Measurements from ENCODE around the gene STK38.
"Not testable (repeated sequence)": the region's sequence is repeated elsewhere in the genome, so short reads cannot be mapped to it uniquely, and the experiment has no call there.

Gene STK38

DNA sequence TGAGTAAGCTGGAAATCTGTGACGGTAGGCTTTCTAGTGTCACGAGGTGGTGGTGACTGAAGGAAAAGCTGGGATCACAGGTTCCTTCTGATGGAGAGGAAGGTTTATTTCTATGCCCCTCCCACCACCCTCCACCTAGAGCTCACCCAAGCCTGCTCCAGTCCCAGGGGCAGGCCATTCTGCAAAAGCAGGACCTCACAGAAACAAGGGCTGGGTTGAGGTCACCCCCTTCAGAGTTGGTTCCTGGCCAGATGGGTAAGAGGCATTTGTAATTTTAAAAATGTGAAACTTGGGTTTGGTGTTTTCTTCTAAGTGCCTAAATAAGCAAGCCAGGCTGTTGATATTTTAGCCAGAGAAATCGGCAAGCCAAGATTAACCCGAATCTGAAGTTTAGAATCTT lies 57.9 kb downstream of the STK38 start:
- ATAC-seq: no peak
- peaks cover 31% of the 10 kb centered on the region for H3K4me1 Mint-ChIP-seq
- DNase-seq: no peak

DNA sequence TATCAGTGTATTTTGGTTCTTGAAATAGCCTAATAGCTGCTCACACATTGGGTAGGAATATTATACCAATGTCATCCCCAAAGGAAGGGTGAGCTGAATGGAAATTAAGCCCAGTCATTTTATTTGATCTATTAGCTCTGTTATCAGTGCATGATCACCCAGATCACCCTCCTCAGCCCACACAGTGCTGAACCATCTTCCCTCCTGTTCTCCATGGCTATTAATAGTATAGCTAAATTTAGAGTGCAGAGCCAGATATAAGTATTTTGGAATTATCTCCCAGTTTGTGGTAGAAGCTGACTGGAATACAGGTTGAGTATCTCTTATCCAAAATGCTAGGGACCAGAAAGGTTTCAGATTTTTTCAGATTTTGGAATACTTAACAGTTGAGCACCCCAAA lies 59.1 kb downstream of the STK38 start:
- Mint-ChIP-seq H3K4me1 (peaks cover 19% of the 10 kb centered on the region), H3K9me3 (no peaks in the 10 kb centered on the region), H3K27me3 (no peaks in the 10 kb centered on the region), H3K27ac (no peak overlapping the region), H3K4me3 (no peak overlapping the region)
- ATAC-seq (no peak), DNase-seq (no peak)

More for the DNA sequence above, 57.9 kb downstream of the STK38 start:
- no peak overlapping the region for H3K4me3 Mint-ChIP-seq
- no peaks in the 10 kb centered on the region for H3K9me3 Mint-ChIP-seq
- H3K27ac Mint-ChIP-seq: peak overlapping the region in 1 of 2 donors; percentile 74
- no peaks in the 10 kb centered on the region for H3K27me3 Mint-ChIP-seq

DNA sequence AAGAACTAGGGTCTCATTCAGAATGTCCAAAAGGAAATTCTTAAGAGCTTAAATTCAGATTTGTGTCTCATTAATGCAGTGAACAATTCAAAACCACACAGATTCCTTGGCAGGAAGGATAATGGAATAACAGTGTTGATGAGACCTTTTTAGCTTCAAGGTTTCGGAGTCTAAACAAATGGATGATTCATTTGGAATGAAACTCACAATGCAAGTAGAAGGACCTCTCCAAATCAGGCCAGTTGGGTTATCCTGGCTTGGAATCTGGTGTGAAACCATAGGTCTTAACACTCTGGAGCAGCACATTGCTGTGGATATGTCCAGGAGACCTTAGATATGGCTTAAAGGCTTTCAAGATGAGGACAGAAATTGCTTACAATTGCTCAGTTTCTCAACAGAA lies 59.6 kb downstream of the STK38 start:
- no peak for DNase-seq
- H3K27me3 Mint-ChIP-seq: no peaks in the 10 kb centered on the region
- H3K4me1 Mint-ChIP-seq: peaks cover 14% of the 10 kb centered on the region
- H3K9me3 Mint-ChIP-seq: no peaks in the 10 kb centered on the region
- no peak overlapping the region for H3K4me3 Mint-ChIP-seq
- H3K27ac Mint-ChIP-seq: no peak overlapping the region
- no peak for ATAC-seq

DNA sequence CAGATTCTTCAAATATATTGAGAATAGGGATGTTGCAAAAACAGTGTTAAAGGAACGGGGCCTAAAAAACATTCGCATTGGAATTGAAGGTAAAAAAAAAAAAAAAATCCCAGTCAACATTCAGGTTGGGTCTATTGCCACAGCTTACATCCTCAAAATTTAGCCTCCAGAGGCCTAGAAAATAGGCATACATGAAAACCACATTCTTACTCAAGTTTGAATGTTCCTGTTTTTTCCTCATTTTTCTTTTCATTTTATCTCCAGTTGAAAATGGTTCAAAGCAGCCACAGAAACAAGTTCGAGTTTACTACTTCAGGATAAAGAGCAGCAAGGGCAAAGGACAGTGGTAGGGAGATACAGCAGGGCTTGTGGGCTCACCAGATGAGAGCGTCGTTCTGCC lies 62.5 kb downstream of the STK38 start:
- Mint-ChIP-seq H3K9me3 (no peaks in the 10 kb centered on the region), H3K27me3 (no peaks in the 10 kb centered on the region)

DNA sequence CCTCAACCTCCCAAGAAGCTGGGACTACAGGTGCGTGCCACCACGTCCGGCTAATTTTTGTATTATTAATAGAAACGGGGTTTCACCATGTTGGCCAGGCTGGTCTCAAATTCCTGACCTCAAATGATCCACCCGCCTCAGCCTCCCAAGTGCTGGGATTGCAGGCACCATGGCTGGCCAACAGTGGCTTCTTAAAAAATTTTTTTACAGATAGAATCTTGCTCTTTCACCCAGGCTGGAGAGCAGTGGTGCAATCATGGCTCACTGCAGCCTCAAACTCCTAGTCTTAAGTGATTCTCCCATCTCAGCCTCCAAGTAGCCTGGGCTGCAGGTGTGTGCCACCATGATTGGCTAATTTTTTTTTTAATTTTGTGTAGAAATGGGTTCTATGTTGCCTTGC lies 64.0 kb downstream of the STK38 start:
- peaks cover 14% of the 10 kb centered on the region for H3K4me1 Mint-ChIP-seq
- H3K9me3 Mint-ChIP-seq, ATAC-seq, DNase-seq, H3K4me3 Mint-ChIP-seq, H3K27me3 Mint-ChIP-seq: not testable (repeated sequence)
- peak overlapping the region in 1 of 2 donors; percentile 48 for H3K27ac Mint-ChIP-seq

More for the DNA sequence above, 62.5 kb downstream of the STK38 start:
- Mint-ChIP-seq H3K4me1 (peaks cover 8% of the 10 kb centered on the region), H3K27ac (peak overlapping the region; percentile 6 to 67), H3K4me3 (no peak overlapping the region)
- ATAC-seq: no peak
- DNase-seq: no peak

DNA sequence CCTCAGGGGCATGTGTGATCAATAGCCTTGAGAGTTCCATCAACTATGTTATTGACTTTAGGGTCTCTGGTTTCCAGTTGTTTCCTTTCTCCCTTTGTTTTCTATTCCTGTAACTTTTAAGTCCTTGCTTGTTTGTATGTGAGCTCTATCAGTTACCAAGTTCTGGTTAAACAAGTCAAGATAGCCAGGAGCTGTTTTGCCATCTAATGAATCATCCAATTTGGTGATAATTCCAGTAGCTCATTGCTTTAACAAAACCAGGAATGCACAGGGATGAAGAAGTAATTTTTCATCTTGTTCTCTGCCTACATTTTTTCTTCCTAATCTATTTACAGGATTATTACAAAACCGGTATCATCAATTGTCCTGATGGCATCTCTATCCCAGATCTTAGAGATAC lies 68.0 kb downstream of the STK38 start:
- Mint-ChIP-seq H3K4me3 (no peak overlapping the region), H3K4me1 (peaks cover 12% of the 10 kb centered on the region), H3K27ac (no peak overlapping the region), H3K9me3 (no peaks in the 10 kb centered on the region), H3K27me3 (no peaks in the 10 kb centered on the region)
- ATAC-seq (no peak), DNase-seq (no peak)

DNA sequence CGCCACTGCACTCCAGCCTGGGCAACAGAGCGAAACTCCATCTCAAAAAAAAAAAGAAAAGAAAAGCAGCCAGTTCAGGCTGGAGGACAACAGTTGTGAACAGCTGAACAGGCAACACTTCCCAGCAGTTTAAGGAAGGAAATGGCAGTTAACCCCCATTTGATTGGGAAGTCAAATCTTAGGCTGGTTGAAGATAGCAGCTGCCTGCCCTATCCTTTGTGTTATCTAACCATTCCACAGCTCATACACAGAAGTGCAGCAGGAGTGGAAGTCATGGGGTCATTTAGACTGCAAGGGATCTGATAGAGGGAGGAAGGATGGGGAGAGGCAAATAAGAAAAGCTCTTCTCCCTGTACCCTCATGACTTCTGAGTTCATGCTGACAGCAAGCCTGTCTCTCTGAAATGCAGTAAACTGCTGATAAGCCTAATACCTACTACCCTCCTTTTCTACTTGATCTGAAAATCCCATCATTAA lies 69.2 kb downstream of the STK38 start:
- H3K4me1 Mint-ChIP-seq: peaks cover 12% of the 10 kb centered on the region
- peak overlapping the region; percentile 20 to 34 for H3K27ac Mint-ChIP-seq
- no peaks in the 10 kb centered on the region for H3K9me3 Mint-ChIP-seq
- H3K27me3 Mint-ChIP-seq: no peaks in the 10 kb centered on the region
- no peak for ATAC-seq
- H3K4me3 Mint-ChIP-seq: no peak overlapping the region
- DNase-seq: no peak

DNA sequence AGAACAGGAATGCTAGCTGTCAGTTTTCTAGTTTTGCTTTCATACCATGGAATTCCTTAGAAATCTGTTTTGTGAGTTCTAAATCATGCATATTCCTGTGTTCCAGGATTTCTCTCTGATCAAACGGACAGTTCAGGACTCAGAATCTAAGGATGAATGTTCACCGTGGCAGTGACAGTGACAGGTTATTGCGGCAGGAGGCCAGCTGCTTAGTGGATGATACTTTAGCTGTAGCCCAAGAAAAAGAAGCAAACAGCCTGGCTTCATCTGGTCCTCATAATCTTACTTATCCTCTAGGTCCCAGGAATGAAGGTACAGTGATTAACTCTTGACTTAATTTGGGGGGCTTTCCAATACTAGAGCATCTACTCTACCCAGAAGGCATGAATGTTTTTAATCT lies 77.3 kb downstream of the STK38 start:
- Mint-ChIP-seq H3K27ac (no peak overlapping the region), H3K27me3 (no peaks in the 10 kb centered on the region), H3K4me1 (peaks cover 14% of the 10 kb centered on the region)

DNA sequence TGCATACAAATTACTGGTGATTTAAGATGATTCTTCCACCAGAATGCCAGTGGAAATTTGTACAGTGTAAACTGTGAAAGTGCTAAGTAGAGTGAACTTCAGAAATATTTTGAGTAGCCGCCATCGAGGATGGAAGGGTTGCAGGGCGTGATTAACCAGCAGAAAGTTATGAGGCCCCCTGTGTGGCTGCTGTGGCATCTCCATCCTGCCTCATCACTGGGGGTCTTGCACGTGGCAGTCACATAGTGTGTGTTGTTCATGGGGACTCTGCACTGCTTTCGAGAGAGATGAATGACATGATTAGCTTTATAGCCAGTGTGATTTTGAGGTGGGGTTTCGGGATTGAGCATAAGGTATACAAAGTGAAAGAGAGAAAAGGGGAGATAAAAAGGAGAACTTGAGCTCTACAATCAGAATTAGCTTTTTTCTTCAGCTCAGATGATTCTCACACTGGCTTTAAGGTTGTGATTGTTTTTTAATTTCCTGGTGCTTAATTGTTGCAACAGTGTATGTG lies 78.1 kb downstream of the STK38 start:
- Mint-ChIP-seq H3K4me3 (no peak overlapping the region), H3K27me3 (no peaks in the 10 kb centered on the region), H3K27ac (no peak overlapping the region), H3K4me1 (peaks cover 18% of the 10 kb centered on the region), H3K9me3 (no peaks in the 10 kb centered on the region)
- no peak for ATAC-seq
- no peak for DNase-seq

More for the DNA sequence above, 77.3 kb downstream of the STK38 start:
- Mint-ChIP-seq H3K4me3 (no peak overlapping the region), H3K9me3 (no peaks in the 10 kb centered on the region)
- DNase-seq (no peak), ATAC-seq (no peak)

DNA sequence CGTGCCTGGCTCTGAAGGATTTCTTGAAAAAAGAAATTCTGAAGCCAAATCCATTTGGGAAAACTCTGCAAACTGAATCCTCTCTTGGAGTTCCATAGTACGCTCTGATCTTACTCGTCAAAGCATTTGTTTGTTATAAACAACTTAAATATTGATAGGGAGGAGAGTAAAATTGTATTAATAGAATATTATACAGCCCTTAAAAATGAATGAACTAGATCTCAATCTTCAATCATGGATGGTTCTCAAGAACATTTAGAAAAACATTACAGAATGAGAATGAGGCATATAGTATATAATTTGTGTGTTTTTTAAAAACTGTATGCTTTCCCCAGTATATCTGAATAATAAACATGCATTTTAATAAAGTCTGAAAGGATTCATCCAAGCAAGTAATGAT lies 79.7 kb downstream of the STK38 start:
- Mint-ChIP-seq H3K9me3 (peaks cover 0 to 5% of the 10 kb centered on the region in 2 donors), H3K27ac (no peak overlapping the region), H3K4me3 (no peak overlapping the region), H3K4me1 (peaks cover 27% of the 10 kb centered on the region), H3K27me3 (no peaks in the 10 kb centered on the region)
- ATAC-seq (no peak), DNase-seq (no peak)

DNA sequence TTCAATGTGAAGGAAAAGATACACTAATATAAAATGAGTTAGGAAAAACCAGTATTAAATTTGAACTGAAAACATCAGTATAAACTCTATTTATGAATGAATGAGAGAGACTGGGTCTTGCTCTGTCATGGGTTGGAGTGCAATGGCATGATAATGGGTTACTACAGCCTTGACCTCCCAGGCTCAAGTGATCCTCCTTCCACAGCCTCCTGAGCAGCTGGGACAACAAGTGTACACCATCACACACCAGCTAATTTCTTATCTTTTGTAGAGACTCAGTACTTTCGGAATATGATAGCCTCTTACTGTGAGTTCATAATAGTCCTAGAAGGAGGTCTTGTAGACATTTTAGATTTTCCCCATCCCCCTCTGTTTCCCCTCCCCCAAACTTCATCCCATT lies 83.0 kb downstream of the STK38 start:
- peaks cover 41% of the 10 kb centered on the region for H3K4me1 Mint-ChIP-seq
- DNase-seq: no peak
- no peak overlapping the region for H3K27ac Mint-ChIP-seq

DNA sequence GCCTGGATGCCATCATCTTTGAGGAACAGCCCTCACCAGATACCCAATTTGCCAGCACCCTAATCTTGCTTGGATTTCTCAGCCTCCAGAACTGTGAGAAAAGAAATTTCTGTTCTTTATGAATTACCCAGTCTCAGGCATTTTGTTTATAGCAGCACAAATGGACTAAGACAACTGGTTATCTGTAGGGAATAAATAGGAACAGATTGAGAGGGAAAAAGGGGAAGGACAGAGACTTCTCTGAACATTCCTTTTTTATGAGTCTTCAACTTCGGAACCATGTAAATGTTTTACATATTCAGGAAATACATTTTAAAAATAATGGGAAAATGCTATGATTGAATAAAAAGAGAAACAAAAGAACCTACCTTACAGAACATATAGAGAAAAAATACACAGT lies 83.6 kb downstream of the STK38 start:
- H3K4me3 Mint-ChIP-seq: no peak overlapping the region
- H3K27me3 Mint-ChIP-seq: no peaks in the 10 kb centered on the region
- no peak overlapping the region for H3K27ac Mint-ChIP-seq
- H3K4me1 Mint-ChIP-seq: peaks cover 37% of the 10 kb centered on the region
- H3K9me3 Mint-ChIP-seq: peaks cover 0 to 5% of the 10 kb centered on the region in 2 donors
- ATAC-seq (no peak), DNase-seq (no peak)

More for the DNA sequence above, 83.0 kb downstream of the STK38 start:
- Mint-ChIP-seq H3K4me3 (no peak overlapping the region), H3K27me3 (no peaks in the 10 kb centered on the region), H3K9me3 (peaks cover 0 to 5% of the 10 kb centered on the region in 2 donors)
- no peak for ATAC-seq

DNA sequence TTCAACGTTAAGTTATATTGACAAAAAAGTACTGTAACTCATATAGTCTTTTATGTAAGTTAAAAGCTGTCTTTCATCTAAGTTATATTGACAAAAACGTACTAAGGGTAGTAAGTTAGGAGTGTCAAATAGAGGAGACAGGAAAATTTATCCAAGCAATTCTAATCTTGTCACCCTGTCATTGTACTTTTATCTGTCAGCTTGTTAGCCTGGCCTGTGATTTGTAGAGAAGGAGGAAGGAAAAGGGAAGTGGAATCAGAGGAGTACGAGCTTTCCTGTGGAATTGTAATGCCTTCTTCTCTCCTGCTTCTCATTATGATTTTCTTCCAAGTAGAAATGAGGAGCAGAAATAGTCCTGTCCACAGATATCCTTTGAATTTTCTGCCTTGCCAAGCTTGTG lies 85.6 kb downstream of the STK38 start:
- Mint-ChIP-seq H3K9me3 (peaks cover 0 to 5% of the 10 kb centered on the region in 2 donors), H3K27ac (no peak overlapping the region), H3K4me1 (peaks cover 44% of the 10 kb centered on the region), H3K27me3 (no peaks in the 10 kb centered on the region), H3K4me3 (no peak overlapping the region)
- ATAC-seq (no peak), DNase-seq (no peak)

DNA sequence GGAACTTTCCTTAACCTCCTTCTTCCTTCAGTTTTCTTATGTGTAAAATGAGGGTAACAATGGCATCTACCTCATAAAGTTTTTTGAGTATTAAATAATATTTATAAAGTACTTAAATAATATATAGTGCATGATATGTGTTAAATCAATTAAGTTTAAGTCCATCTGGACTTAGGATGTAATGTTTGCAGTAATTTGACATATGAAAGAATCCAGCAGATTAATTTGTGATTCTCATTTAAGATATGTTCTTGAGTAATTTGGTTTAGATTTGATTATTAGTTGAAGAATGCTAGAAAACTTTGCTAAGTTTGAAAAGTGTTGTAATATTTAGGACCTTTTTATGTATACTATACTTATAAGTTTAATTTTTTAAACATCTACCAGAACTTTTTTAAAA lies 86.4 kb downstream of the STK38 start:
- Mint-ChIP-seq H3K9me3 (peaks cover 0 to 5% of the 10 kb centered on the region in 2 donors), H3K4me1 (peaks cover 39% of the 10 kb centered on the region), H3K4me3 (no peak overlapping the region), H3K27ac (no peak overlapping the region), H3K27me3 (no peaks in the 10 kb centered on the region)
- DNase-seq: no peak
- no peak for ATAC-seq

DNA sequence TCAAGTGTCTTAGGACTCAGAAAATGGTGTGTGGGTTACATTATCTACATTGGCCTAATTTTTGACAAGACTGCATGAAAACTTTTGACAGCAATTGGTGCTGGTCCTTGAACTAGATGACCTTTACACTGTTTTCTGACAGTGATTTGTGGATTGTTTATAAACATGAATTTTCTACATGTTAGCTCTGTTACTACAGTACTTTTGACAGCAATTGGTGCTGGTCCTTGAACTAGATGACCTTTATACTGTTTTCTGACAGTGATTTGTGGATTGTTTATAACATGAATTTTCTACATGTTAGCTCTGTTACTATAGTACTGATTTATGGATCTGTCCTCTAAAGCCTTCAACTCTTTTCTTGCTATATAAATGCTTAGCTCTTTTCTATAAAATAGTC lies 87.8 kb downstream of the STK38 start:
- H3K27me3 Mint-ChIP-seq: no peaks in the 10 kb centered on the region
- H3K4me1 Mint-ChIP-seq: peaks cover 38% of the 10 kb centered on the region
- DNase-seq (no peak), ATAC-seq (no peak)
- H3K4me3 Mint-ChIP-seq: no peak overlapping the region
- no peak overlapping the region for H3K27ac Mint-ChIP-seq
- peaks cover 0 to 5% of the 10 kb centered on the region in 2 donors for H3K9me3 Mint-ChIP-seq

DNA sequence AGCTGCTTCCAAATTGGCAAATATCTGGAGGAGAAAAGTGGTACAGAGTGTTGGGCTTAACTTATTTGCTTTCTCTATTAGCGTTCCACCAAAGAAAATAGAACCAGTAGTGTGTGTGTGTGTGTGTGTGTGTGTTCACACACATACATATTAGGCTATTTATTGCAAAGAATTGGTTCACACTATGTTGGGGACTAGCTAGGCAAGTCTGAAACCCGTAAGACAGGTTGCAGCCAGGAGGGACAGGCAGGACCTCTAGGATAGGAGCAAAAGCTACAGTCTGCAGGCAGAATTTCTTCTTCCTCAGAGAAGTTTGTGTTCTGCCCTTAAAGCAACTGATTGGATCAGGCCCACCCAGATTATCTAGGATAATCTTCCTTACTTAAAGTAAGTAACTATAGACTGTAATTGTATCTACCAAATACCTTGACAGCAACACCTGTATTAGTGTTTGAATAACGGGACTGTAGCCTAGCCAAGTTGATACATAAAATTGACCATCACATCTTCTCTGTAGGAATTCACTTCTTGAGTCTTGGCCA lies 91.7 kb downstream of the STK38 start:
- H3K4me1 Mint-ChIP-seq: peaks cover 16% of the 10 kb centered on the region
- ATAC-seq (no peak), DNase-seq (no peak)
- no peaks in the 10 kb centered on the region for H3K27me3 Mint-ChIP-seq
- no peak overlapping the region for H3K4me3 Mint-ChIP-seq
- no peak overlapping the region for H3K27ac Mint-ChIP-seq
- H3K9me3 Mint-ChIP-seq: no peaks in the 10 kb centered on the region

DNA sequence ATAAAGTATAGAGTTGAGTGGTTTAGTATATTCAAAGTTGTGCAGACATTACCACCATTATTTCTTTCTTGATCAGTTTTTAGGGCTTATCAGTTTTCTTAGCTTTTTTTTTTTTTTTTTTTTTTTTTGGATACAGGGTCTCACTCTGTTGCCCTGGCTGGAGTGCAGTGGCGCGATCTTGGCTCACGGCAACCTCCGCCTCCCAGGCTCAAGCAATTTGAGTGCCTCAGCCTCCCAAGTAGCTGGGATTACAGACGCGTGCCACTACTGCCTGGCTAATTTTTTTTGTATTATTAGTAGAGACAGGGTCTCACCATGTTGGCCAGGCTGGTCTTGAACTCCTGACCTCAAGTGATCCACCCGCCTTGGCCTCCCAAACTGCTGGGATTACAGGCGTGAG lies 94.4 kb downstream of the STK38 start:
- ATAC-seq: not testable (repeated sequence)

More for the DNA sequence above, 94.4 kb downstream of the STK38 start:
- H3K27ac Mint-ChIP-seq, H3K27me3 Mint-ChIP-seq, H3K4me3 Mint-ChIP-seq, H3K9me3 Mint-ChIP-seq, DNase-seq: not testable (repeated sequence)
- peaks cover 28% of the 10 kb centered on the region for H3K4me1 Mint-ChIP-seq

Data from stimulated activated naive CD8-positive, alpha-beta T cell treated with anti-CD3 and anti-CD28 coated beads, Interleukin-15, amount 100 ng/mL, for 72 hours (primary cell).